Stimulated activated CD8-positive, alpha-beta memory T cell treated with anti-CD3 and anti-CD28 coated beads, Interleukin-12 subunit alpha, Interleukin-12 subunit beta, amount 100 ng/mL, for 4 hours (primary cell): ENCODE measurements around the gene OSBPL8.

Experiments used
- DNase-seq: peaks from one replicate; pipeline ENCODE4 v3.0.0-alpha.2; 2020; ENCODE audit warnings: low read depth

OSBPL8 gene

DNA sequence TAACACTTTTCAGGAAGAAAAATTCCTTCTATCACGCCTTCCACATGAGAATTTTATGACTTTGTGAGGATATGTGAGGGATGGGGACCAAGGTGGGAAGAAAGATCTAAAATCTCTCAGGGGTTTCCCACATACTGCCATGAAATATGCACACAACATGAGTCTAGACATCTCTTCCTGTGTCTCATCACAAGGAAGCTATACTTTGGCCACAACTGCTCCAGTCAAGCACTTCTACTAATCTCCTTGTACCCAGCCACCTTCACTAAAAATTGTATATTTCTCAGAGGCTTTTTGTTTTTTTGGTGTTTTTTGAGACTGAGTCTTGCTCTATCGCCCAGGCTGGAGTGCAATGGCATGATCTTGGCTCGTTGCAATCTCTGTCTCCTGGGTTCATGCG lies 3.2 kb downstream of the OSBPL8 start:
- no peak for DNase-seq

DNA sequence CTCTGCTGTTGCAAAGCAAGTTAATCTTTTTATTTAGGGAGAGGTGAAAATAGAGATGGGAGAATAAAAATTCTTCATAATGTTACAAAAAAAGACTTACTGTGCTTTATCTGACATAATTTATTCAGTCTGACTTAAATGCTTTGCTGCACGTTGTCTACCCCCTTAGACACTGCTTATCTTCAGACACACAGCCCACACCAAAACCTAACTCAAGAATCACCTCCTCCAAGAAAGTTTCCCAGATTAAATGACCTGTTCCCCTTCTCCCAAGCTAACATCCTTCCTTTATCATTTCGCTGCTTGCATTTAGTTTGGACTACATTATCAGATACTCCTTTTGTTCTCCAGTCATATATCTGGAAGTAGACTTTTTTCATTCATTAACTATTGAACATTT lies 3.8 kb downstream of the OSBPL8 start:
- DNase-seq, result no peak

DNA sequence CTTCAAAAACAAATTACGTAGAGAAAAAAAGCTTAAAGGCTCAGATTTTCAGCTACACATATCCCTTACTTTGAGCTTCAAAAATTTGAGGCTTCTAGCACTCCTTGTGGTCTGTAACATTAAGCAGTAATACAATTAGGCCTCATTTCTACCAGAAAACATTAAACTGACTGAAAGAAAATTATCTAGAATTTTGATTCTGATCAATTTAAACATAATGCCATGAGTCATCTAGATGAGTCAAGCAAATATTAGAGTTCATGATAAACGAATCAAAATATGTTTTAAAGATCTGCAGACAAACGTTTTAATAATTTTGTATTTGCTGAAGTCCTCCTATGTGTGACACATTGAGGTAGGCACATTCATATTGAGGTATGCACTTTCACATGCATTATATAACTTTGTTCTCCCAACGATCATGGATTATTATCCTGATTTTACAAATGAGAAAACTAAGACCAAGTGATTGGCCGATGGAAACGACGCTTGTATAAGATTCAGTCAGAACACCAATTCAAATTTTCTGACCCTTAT lies 4.3 kb downstream of the OSBPL8 start:
- DNase-seq, result no peak

DNA sequence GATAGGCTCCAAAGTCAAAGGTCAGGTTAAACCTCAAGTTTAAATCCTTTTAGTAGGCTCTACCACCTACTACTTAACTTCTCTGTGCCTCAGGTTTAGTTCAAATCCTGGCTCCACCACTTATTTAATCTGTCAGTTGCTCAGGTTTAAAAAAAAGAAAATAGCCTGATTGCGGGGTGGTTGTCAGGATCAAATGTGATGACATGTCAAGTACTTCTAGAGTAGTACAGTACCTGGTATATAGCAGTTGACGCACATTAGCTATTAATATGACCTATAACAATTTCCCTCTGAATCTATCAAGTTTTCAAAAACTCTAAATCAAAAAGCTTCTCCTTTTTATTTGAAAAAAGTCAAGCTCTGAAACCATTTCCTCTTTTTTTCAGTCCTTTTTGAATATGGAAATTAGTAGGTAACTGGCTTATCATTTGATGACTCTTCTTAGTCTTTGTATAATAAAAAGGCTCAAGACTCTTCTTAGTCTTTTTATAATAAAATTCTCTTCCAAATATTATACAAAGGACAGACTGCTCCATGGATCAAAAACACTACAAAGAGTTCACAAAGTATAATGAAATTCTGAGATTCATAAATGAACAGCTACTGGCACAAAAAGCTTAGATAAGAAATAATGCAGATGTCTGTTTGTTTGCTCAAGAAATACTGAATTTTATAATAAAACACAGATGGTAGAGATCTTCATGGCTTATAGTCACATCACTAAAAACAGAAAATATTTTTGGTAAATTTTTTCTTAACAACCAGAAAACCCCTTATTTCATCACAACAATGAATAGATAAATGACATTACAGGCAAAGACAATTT lies 5.0 kb downstream of the OSBPL8 start:
- DNase-seq, result no peak

DNA sequence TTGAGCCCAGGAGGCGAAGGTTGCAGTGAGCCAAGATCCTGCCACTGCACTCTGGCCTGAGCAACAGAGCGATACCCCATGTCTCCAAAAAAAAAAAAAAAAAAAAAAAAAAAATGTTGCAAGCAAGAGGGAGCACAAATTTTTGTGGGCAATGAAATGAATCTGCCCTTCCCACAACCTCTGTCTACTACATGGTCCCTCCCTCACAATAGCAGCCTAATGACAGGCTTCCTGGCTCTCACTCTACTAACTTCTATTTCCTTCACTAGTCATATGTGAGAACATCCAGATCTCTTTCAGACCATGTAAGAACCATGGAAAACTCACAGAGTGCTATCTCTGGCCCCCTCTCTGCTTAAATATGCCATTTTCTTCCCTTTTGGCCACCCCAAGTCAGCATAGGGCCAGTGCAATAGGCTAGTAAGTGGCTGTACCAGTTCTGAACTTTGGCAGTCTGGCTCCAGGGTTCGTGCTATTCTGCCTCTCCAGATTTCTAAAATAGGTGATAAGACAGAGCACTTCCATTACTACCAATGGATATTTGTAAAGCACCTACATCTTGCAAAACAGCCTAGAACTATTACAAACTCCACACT lies 7.1 kb downstream of the OSBPL8 start:
- DNase-seq, result no peak

DNA sequence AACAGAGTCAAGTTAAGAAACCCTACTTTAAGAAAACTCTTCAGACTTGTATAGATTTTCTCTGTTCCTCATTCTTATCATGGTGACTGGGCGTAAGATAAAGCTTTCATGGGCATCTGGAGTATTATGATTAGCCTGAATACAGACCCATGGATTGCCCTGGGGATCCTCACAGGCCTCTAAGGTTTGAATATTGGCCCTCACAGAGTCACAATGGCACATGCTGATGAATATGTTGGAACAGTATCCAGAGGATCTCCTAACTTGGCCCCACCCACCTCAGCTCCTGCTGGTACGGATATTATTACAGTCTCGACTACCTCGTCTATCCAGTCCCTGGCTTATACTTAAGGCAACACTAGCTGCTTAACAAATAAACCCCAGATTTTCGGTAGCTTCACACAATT lies 8.1 kb downstream of the OSBPL8 start:
- DNase-seq, result no peak

DNA sequence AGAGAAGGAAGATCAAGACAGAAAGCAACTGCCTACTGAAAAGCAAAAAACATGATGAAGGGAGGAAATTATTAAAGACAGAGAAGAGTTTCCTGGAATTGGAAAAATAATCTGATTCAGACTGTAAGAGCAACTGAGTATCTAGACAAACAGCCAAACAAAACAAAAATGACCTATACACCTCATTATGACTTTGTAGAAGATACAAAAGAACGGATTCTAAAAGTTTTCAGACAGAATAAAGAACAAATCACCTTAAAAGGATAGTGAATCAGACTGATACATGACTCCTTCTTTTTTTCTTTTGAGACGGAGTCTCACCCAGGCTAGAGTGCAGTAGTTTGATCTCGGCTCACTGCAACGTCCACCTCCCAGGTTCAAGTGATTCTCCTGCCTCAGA lies 10.4 kb downstream of the OSBPL8 start:
- no peak for DNase-seq

DNA sequence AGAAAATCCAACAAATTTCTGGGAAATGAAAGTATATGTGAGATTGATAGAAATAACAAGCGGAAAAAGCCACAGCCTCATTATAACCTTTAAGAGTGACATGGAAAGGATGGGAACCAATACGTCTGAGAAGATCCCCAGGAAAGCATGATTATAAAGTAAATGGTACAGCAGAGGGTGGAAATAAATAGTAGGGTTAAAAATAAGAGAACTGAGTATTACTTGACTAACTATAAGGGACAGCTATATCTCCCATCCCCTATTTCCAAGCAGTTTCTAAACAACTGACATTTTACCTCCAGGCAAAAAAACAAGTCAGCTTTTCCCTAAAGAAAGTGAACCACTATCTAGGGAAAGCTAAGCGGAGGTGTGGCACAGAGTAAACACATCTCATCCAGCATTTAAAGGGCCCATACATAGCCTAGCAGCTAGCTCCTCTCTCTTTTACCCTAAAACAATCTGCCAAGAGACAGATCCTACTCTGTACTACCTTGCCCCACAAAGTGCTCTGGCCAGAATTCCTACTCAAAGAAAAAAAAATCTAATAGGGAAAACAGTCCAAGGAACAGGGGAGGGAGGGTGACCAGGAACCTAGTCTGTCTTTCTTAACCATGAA lies 11.2 kb downstream of the OSBPL8 start:
- DNase-seq, result no peak

DNA sequence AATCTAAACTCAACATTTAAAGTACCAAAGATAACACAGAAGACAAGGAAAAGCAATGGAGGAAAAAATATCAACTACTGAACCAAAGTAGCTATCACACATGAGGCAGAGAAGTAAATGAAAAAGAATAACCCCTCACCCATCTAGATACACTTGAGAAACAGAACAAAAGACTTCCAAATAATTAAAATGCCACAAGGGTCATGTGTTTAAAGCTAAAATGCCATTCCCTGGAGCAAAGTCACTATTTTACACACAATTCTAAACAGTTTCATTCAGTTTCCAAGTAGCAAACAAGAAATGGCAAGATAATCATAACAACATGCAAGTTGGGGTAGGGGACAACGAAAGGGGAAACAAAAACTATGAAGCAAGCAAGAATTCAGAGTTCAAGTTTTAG lies 12.0 kb downstream of the OSBPL8 start:
- DNase-seq, result no peak

DNA sequence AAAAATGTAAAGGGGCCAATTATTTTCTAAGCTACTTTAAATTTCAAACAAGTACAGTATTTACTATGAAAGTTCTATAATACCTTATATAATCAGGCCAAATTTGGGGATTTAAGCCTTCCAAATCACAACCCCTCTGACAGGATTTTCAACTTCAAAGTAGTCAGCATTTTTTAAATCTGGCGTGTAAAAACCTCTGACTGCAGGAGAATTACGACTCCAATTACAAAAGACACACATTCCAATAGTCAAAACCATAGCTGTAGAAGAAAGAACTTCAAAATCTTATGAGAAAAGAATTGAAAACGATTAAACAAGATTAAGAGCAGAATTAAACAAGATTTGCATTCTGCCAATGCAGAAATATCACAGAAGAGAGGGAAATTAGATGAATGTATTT lies 12.7 kb downstream of the OSBPL8 start:
- no peak for DNase-seq

DNA sequence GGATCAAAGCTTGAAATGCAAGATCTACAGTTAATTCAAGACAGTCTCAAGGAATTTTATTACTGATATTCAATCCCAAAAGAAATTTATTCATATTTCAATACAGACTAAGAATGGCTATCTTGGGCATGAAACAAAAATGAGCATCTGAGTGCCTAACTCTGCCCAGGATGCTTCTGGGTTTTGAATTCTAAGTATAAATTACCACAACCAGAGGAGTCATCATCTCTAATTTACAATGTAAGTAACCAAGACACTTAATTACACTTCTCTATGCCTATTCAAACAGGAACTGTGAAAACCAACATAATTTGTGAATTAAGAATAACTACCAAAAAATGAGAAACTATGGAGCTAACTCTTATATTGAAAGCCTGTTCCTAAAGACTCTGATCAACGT lies 14.1 kb downstream of the OSBPL8 start:
- no peak for DNase-seq

DNA sequence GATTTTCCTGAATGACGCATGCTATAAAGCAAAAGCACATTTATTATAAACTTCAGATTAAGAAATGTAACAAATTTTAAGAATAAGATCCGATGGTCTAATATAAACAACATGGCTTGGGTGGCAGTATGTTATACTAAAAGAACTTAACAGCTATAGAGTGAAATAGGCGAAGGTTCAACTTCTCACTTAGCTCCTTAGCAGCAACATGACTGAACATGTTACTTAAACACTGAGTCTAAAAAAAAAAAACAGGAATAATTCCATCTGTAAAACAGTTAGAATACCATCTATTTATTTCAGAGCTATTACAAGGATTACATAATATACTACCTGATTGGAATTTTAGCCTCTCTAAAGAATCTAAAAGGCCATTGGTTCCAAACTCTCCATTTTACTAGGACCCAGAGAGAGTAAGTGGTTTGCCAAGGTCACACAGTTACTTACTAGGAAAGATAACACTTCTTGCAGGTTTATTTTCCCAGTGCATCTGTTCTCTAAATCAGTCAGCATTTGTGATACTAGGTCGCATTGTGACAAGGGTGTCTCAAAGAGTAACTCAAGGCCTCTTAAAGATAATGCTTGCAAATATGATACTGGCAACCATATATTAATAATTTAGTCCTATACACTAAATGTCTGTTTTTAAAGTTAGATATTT lies 14.8 kb downstream of the OSBPL8 start:
- no peak for DNase-seq

DNA sequence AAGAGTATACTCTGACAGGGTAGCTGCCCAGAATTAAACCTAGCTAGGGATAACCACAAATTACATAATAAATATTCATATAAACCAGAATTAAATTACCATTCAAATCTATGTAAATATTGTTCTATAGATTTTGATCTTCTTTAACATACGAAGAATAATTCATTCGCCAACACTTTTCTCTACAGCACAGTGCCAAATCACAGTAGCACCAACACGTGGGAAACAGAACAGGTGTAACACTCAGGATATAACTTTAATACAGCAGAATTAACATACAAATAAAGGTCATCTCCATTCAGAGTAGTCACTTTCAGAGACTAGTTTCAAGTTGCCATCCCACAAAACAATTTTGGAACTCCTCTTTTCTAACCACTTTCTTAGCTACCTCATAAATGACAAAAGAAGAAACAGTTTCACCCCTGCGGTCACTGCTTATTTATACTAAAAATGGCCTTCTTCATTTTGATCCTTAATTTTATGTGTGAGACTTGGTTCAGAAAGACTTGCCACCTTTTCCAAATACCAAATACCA lies 15.7 kb downstream of the OSBPL8 start:
- no peak for DNase-seq

DNA sequence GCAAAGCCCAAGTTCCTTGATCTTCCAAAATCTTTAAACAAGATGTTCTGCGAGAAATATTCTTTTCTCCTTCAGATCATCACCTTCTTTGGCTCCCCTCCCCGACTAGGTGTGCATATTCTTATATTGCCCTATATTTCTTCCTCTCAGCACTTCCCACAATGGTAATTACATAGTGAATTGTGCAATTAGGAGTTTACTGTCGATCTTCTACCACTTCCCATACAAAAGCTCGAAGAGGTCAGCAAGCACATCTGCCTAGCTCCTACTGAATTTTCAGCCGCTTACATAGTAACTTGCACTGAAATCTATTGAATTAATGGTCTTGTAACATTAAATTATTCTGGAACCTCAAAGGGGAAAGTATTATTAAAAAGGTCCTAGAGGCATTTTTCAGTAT lies 16.7 kb downstream of the OSBPL8 start:
- no peak for DNase-seq

DNA sequence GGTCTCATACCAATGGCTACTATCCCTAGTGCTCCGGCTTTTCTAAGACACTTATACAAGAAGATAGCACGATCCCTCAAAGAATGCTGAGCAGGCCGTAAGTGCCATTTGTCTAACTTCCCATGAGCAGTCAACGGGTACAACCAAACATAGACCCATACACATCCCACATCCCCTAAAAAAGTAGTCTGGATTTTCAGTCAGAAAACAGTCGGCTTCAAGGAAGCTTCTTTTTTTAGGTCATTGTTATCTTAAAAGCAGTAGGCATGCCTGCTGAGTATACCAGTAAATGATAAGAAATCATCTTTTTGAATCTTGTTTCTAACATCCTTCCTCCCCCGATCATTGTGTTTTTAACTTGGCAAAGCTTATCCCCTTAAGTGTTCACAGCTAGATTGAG lies 19.8 kb downstream of the OSBPL8 start:
- DNase-seq, result no peak

DNA sequence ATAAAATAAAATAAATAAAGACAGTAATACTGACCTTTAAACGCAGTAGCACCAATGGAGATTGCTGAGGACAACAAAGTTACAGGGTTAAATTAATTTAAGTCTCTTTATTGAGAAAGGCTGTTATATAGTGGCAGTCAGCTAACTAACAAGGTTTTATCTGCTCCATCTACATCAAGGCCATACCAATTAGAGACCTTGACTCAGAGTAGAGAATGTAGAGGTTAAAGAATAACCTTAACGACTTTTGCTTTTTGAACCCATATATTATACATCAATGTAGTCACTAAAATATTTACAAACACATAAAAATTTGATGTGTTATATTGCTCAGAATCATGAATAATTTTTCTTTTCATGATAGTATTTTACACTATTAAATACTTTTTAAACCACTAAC lies 21.6 kb downstream of the OSBPL8 start:
- DNase-seq, result no peak

DNA sequence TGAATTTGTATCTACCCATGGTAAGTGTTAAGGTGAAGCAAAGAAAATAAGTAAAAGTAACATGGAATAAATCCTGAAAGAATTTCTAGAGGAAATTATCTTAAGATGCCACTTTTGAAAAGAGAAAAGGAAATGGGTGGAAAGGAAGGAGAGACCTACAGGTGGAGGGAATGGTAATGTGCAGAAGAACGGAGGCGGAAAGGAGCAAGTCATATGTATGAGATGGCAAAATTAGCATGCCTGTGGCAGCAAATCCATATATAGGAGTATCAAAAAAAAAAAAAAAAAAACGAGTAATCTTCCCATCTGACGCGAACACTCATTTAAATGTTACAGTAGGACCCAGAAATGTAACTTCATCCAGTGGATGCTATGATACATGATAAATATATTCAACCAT lies 23.0 kb downstream of the OSBPL8 start:
- no peak for DNase-seq

DNA sequence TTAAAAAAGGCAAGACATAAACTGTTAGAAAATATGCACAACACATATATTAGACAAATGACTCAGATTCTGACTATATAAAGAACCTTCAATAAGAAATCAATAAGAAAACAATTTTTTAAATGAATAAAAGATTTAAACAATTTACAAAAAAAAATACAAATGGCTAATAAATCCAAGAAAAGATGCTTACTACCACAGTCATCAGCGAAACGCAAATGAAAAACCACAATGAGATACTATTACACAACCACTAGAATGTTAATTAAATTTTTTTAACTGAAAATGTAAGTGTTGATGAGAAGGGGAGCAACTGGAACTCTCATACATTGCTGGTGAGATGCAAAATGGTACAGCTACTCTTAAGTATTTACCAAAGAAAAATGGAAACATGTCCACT lies 24.4 kb downstream of the OSBPL8 start:
- no peak for DNase-seq

DNA sequence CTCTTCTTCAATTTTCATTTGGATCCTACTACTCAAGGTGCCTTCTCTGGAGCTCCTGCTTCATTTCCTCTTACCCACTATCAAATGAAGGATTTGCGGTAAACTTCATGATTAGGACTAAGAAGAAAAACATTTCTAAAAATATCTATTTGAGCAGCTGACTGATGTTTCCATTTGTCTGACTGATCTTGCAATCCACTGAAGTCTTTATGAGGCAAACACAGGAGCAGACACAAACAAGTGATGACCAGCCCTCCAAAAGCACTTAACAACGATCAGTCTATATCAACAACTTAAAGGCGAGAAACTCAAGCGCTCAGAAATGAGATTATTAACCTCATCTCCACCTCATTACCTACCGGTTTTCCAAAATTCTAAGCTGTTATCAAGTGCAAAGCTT lies 26.2 kb downstream of the OSBPL8 start:
- no peak for DNase-seq

DNA sequence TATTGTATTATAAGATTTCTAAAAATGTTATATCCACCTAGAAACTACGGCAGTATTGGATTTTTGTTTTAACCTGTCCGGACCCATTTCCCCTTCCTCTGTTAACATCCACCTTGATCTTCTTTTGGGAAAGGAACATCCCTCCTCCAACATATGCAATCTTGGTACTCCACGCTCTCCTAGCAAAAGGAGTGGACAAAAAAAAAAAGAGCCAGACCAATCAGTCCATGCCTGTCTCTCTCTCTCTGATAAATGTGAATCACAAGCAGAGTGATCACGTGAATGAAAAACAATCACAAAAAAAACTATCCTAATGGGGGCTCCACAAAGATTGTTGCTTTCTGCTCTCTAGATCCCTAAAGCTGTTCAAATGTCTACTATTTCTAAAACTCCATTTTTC lies 27.1 kb downstream of the OSBPL8 start:
- DNase-seq, result no peak

DNA sequence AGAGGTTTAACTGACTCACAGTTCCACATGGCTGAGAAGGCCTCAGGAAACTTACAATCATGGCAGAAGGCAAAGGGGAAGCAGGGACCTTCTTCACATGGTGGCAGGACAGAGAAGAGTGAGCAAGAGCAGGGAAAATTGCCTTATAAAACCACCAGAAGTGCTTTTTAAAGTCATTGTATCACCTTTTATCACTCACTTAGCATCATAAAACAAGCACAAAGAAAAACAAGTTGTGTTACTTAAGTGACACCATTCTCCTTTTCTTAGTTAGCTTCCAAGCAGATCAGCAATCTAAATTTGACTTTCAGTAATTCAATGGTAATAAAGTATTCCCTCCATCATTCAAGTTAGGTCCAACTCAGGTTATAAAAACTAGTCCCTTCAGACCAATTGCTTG lies 28.5 kb downstream of the OSBPL8 start:
- DNase-seq, result no peak

DNA sequence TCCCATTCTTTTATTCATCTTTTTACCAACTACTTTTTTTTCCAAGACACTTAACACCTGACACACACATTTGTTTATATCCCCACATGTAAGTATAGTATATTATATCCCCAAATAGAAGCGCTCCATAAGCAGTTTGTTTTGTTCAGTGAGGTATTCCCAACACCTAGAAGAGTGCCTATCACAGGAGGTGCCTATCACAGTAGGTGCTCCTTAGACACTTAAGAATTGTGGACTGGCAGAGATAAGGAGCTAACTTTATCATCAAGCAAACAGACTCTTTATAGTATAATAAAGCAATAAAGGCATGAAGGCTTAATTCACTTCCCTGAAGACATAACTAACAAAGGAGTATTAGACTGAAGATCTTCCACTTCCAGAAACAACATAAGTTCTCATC lies 29.1 kb downstream of the OSBPL8 start:
- no peak for DNase-seq
